HG03565 (cell line): Measurements from ENCODE around the gene ADAMTS14.
"Not testable (repeated sequence)": the region's sequence is repeated elsewhere in the genome, so short reads cannot be mapped to it uniquely, and the experiment has no call there.

Experiments
- ATAC-seq: cut with Tn5 transposase; IDR thresholded peaks from one replicate; pipeline ENCODE4 v1.9.1; 2021; ENCODE audit warnings: mild to moderate bottlenecking, moderate library complexity; ENCODE audit not compliant: unreplicated experiment

ADAMTS14 gene

DNA sequence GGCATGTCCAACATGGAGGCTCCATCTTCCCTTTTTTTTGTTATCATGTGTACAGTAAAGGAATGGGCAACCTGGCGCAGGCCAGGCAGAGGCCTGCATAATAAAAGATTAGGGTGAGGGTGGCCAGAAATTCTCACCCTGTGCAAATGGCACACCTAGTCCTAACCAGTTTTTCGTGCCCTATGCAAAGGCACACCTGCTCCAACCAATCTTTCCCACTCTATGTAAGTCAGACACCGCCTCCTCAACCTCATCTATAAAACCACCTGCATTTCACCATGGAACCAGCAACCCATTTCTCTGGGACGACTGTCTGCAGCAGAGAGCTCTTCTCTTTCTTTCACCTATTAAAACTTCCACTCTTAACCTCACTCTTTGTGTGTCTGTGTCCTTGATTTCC, 96.8 kb downstream of the ADAMTS14 start:
- no peak for ATAC-seq

DNA sequence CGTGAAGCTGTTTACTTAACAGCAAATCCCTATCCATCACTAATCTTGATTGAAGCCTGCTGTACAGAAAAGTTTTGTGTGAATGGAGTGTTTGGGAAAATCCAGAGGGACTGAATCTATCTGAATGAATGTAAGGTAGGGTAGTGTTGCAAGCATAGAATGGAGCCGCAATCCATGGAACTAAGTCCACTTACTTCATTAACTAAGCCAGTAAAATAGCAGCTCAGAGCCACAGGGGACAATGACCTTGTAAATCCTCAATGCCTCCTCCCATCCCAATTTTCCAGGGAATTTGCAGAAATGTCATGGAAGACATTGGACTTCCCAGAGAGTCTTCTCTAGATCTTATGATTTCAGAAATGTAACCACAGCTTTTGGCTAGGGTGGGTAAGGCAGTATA, 97.7 kb downstream of the ADAMTS14 start:
- ATAC-seq = no peak

DNA sequence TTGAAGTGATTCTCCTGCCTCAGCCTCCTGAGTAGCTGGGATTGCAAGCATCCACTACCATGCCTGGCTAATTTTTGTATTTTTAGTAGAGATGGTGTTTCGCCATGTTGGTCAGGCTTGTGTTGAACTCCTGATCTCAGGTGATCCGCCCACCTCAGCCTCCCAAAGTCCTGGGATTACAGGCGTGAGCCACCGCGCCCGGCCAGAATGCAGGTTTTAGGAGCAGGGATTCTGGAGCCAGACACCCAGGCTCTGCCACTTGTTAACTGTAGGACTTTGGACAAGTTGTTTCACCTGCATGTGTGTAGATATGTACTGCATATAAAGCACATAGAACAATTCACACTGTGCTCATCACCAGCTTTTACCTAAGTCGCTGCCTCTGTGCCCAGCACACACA, 98.2 kb downstream of the ADAMTS14 start:
- ATAC-seq = not testable (repeated sequence)

DNA sequence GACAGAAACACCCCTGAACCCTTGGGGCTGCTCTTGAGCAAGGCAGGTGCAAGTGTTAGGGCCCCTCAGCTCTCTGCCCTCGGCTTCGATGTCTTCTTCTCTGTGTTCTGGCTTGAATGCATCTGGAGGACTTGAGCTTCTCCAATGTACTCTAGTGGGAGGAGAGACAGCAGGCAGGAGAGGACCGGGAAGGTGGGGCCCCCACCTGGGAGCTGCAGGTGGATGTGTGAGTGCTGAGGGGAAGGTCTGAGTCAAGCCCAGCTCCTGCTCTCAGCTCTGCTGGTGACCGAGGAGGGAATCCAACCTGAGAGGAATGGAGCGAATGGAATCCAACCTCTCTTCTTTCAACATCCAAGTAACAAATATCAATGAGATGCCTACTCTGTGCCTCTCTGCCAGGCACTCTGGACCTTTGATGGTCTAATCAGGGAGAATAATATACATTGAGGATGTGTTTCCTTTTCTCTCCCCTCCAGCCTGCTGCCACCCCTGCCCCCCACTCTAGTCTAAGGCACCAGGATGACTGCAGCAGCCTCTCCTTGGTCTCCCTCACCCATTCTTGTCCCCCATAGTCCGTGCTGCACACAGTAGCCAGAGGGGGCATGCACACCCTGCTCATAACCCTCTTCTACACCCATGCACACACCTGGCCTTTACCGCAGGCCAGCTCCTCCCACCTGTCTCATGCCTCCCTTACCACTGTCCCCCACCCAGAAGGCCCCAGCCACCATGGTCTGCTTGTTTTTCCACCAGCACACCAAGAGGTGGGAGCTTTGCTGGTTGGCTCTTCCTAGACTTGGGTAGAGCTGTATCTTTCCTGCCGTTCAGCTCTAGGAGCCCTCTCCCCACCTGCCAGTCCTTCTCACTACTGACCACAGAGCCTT, 99.2 kb downstream of the ADAMTS14 start:
- no peak for ATAC-seq

DNA sequence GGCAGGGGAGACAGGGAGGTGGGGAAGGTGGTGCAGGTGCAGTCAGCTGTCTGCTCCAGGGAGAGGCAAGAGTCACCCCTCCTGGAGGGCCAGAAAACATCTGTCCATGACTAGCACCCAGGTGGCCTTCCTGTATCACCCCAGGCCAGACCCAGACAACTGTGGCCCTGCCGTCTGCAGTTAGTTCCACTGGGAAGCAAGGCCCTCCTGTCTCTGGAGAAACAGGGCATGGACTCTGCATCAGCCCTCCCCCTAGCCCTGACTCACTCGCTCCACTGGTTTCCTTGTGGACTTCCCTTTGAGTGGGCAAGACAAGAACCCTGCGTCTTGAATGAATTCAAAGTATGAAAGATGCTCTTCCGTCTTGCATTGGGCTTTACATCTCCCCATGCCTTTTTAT, 100.3 kb downstream of the ADAMTS14 start:
- ATAC-seq = no peak

DNA sequence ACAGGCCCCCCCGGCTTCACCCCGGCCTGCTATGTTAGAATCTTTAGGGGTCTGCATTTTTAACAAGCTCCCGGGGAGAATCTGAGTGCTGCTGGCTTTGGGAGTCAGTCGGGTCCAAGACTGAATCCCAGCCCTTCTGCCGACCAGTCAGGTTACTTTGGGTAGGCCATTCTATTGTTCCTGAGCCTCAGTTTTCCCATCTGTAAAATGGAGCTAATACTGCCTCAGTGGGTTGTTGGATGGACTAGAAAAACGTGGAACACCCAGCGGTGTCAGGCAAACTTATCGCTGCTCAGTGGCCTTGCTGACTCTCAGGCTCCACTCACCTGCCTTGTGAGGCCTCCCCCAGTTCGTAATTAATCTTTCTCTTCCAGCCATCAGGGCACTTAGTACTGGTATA, 101.2 kb downstream of the ADAMTS14 start:
- no peak for ATAC-seq

DNA sequence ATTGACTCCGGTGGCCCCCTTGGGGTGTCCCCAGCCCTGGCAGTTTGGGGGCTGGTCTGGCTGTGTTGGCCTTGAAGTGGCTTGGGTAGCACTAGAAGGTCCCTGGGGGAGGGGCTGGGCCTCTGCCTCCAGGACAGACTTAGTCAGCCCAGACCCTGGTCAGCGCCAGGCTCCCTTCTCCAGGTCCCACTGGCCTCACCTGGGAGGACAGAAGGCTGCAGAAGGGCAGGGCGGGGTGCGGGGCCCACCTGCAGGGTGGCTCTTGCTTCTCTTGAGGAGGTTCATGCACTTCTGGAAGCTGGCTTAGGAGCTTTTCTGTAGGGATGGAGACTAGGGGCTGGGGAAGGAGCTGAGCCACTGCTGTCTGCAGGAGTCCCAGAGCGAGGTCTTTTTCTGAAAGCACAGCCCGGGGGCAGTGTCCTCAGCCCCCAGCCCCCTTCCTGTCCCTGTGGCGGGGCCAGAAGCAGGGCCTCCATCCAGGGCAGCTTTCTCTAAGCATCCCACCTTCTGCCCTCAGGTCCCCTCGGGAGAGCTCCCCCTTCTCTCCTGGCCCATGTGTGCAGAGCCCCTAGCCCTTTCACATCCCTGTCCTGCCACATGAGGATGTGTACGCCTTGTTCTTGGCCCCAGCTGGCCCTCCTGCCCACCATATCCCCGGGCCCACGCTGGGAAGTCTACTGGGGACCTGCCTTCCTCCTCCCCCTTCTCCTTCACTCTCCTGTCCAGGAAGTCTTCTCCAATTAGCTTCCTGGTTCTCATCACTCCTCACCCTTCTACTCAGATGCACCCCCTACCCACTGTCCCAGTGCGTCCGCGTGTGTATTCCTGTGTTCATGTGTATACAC, 101.9 kb downstream of the ADAMTS14 start:
- ATAC-seq = no peak

DNA sequence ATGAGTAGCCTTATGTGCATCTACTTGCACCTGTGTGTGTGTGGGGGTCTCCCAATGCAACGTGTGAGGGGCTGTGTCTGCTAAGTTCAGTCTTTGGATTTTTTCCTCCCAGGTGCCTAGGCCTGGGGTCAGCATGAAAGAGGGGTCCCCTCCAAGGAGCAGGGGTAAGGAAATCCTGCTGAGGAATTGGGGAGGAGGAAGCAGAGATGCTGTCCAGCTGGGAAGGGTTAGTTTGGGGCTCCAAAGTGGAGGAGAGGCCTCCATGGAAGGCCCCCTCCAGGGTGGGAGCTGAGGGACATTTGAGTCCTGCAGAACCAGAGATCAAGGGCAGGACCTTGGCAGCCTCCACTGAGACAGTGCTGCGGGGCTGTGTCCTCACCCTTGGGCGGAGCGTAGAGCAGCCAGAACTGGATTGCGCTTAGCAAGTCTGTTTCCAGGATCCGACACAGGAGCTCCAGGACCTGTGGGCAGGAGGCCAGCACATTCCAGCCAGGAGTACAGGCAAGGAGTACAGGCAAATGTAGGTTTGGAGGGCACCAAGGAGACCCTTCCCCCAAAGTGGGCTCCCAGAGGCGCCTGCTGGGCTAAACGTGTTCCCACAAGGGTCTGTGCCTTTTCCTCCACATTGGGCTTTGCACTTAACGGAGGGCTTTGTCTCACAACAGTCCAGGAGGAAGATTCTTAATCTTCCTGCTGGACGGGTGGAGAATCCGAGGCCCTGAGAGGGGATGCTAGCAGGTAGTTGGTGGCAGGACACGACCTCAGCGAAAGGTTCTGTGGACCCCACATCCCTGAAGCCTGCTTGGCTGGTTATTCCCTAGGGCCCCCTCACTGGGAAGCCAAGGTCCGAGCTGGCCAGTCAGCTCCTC, 102.7 kb downstream of the ADAMTS14 start:
- no peak for ATAC-seq

DNA sequence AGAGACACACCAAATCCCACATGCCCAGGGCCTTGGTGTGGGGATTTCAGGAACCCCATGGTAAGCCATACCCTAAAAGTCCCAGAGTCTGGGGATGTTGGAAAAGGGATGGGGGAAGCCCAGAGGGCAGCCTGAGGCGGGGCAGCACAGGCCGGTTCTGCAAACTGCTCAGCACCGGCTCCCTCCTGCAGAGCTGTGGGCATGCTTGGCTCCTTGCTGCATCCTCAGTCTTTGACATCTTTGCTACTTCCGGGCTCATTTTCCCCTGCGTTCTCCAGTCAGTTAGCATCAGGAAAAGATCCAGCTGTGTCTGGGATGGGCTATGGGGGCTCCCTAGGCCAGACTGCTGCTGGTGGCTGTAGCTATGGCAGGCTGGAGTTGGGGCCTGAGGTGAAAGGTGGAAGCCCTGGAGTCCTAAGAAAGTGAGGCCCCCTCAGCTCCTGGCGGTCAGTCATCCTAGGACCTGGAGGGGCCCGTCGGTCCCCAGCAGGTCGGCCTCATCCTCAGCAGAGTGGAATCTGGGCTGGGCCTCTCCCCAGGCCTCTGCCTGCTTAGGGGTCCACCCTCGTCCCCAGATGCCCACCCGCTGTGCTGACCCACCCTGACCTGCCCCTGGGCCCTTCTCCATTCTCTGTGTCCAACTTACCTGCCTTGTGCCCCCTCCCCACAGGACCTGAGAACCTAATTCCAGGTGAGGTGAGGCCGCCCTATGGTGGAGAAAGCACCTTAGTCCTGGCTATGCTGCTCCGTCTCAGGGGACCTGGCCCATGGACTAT, 103.6 kb downstream of the ADAMTS14 start:
- ATAC-seq = no peak

DNA sequence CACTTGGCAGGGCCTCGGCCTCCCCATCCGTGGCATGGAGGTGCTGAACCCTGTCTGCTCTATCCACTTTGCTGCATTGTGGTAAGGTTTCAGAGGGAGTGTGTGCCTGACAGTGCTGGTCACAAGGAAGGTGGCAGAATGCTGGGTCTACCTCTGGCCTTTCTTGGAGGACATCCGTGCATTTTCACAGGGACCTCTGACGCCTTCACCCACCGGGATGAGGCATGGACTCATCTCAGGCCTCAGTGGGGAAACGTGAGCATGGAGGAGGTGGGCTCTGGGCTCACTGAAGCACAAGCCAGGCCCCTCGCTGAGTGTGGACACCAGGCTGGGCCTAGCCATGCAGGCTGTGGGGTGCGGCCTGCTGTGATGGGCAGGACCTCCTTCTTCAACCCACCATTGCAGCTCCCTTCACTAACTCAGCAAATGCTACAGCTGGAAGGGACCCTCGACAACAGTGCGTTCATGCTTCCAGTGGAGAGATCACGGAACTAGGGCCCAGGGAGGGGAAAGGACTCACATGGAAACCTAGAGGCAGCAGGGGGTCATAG, 104.2 kb downstream of the ADAMTS14 start:
- ATAC-seq = no peak

DNA sequence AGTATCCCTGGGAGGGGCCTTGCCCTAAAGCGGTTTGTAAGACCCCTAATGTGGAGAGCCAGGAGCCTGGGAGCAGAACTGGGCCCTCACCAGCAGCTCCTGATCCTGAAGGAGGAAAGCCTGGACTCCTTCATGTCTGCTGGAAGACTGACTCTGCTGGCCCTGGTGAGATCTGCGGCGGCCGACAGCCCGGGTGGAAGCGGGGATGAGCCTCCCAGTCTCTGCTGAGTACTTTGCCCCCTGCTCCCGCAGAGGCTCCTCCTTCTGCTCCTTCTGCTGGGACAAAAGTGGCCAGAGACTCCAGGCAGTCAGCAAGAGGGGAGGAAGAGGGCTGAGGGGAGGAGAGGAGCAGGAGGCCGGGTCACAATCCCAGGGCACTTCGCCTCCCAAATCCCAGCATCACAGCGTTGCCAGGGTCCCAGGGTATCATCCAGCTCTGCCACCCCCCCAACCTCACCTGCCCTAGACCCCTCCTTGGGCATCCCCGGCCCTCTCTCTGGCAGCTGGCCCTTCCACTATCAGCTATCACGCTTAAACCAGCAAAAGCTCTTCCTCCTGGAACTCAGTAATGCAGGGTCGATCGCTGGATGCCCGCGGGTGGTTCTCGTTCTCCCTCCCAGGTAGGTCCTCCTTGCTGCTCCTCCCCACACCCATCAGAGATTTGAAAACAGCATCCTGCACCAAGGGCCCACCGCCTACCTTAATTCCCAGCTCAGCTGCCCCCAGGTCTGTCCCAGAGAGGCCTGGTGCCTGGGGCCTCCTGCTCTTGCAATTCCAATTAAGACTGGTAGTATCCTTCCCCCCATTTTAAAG, 105.0 kb downstream of the ADAMTS14 start:
- no peak for ATAC-seq

DNA sequence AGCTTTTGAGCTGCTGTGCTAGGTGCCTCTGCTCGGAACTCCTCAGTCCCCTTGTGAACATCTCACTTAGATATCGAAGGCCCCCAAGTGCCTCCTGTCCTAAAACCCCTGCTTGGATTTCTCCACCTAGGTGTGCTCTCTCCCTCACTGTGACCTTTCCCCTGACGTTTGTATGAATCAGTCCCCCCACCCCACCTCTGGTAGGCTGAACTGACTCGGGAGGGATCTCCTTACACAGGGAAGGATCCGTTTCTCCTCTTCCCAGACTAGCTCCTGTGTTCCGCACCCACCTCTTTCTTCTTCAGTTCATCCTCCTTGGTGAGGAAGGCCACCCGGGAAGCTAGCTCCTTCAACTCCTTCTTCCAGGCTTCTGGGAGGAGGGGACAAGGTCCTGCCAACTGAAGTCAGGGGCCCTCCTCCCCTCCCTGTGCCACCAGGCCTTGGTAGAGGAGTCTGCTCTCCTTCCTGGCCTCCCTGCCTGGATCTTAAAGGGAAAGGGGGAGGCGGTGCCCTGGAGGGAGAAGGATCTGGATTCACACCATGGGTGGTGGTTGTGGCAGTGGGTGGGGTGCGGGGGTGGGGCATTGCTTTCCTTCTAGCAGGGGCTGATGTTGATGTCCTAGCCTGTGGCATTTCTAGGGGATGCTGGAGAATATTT, 106.1 kb downstream of the ADAMTS14 start:
- ATAC-seq = no peak

DNA sequence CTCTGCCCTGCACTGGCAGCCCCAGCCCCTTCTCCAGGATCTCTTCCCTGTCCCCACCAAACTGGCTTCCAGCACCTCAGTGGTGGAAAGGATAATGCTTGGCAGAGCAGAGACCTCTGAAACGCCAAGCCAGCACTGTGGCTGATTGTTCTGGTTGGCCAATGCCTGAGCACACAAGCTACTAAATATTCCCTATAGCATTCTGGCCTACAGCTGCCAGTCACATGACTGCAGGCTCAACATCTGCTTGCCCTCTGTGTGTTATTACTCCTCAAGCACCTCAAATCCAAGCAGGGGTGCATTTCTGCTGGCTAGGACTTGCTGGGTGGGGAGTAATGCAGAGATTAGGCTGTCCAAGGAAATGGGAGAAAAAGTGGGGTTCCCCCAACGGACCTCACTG, 106.8 kb downstream of the ADAMTS14 start:
- ATAC-seq = no peak

DNA sequence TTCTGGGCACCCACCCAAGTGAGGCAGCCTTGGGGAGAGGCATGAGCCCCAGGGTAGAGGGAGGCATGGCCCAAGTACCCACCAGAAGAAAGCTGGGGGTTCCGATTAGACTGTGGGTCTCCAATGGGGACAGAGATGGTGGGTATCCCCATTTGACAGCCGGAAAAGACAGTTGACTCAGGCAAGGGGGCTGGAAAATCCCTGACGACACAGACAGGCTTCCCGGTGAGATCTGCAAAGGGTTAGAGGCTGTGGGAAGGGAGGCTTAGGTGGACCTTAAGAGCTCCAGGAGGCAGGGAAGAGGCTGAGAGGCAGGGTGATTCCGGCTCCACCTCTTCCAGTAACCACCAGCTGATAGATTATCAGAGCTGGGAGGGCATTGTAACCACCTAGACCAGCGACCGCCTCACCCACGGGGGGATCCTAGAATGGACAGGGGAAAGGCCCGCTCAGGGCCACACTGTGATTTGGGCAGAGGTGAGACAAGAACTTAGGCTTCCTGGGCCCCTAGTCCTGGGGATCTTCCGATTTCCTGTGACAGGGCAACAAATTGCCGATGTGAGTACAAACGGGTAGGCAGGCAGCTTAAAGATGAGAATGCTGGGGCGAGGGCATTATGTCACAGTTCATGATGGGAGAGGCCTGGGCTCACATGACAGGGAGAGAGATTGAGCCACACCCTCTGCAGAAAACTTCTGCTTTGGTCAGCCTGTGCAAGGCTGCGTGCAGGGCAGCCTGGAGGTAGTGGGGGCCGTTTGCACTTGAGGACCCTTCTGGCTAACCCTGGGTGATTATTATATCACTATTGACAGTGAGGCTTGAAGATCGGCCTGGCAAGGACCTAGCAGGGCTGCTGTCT, 107.4 kb downstream of the ADAMTS14 start:
- no peak for ATAC-seq

DNA sequence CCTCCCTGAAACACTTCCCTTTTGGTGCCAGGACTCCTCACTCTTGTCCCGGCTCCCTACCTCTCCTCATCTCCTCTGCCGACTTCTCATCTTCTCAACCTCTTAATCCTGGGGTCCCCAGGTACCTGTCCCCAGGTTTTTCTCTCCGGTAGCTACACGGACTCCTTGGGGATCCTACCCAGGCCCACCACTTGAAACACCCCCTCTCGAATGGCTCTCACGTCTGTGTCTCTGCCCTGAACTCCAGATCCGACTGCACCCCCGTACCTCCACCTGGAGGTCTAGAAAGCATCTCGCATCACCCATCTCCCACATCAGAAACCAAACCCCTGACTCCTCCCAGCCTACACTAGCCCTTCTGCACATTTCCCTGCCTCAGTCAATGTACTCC, 108.1 kb downstream of the ADAMTS14 start:
- no peak for ATAC-seq

DNA sequence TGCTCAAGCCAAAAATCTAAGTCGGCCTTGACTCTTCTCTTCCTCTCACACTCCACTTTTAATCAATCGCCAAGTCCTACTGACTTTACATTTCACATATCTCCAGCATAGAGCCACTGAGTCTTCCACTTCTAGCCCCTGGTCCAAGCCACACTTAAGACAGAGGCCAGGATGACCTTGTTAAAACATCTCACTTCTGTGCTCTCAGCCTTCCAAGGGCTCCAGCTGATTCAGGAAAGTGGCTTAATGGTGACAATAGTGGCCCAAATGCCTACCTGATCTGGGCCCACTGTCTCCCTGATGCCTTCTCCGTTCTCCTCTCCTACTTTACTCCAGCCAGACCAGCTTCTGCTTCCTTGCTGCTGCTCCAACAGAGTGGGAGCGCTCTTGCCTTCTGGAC, 108.5 kb downstream of the ADAMTS14 start:
- ATAC-seq = no peak

DNA sequence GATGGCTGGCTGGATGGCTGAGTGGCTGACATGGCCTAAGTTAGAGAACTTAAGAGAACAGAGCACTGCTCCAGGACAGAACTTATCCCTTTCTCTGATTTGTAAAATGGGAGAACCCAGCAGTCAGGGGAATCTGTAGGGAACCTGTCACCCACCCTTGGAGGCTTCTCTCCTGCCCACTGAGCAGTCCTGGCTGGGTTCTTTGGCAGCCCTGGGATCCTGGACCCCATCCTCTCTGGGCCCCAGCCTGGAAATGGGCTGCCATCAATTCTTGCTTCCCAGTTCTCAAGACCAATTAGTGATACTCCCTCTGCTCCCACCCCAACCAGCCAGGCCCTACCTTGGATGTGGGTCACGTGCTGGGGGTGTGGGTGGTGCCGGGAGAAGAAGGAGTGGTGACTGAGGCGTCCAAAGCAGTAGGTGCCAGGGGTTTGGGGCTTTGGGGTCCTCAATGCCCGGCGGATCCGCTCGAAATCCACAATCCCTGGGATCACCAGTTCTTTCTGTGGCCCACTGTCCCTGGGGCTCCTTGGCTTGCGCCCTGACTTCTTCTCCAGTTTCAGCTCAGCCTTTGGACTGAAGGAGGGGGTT, 109.2 kb downstream of the ADAMTS14 start:
- ATAC-seq = no peak
